MM.1S (cell line): Measurements from ENCODE around the gene DNAL1.

Source experiments
- DNase-seq: peaks from one replicate; pipeline ENCODE4 v3.0.0-alpha.2; 2015
- H2AFZ ChIP-seq: fragments of 300-600 bp; sonication (generic); 2 replicates; pipeline ENCODE4 v1.6.0; 2016; ENCODE audit warnings: antibody characterized with exemption, low read length
- H3F3A ChIP-seq: fragments of 300-600 bp; sonication (generic); 2 replicates; pipeline ENCODE4 v1.6.1; 2016; ENCODE audit warnings: mild to moderate bottlenecking, antibody characterized with exemption, low read length, moderate library complexity, mixed read lengths; ENCODE audit not compliant: insufficient read depth
- H3K27ac ChIP-seq: fragments of 300-600 bp; sonication (generic); 2 replicates; pipeline ENCODE4 v1.5.1; 2016; ENCODE audit warnings: mild to moderate bottlenecking, low read length
- H3K27me3 ChIP-seq: fragments of 300-600 bp; sonication (generic); replicated peaks from 2 replicates; pipeline ENCODE4 v1.6.0; 2016; ENCODE audit warnings: low read length; ENCODE audit not compliant: insufficient read depth
- H3K36me3 ChIP-seq: fragments of 300-600 bp; sonication (generic); replicated peaks from 2 replicates; pipeline ENCODE4 v1.6.1; 2016; ENCODE audit warnings: mild to moderate bottlenecking, low read length, mixed read lengths; ENCODE audit not compliant: insufficient read depth
- H3K4me1 ChIP-seq: fragments of 300-600 bp; sonication (generic); 2 replicates; pipeline ENCODE4 v1.6.1; 2016; ENCODE audit warnings: low read length, mixed read lengths
- H3K4me2 ChIP-seq: fragments of 300-600 bp; sonication (generic); 2 replicates; pipeline ENCODE4 v1.6.0; 2016; ENCODE audit warnings: low read depth, low read length
- H3K4me3 ChIP-seq: fragments of 300-600 bp; sonication (generic); 2 replicates; pipeline ENCODE4 v1.5.1; 2016; ENCODE audit warnings: low read length, mixed read lengths
- H3K79me2 ChIP-seq: fragments of 300-600 bp; sonication (generic); 2 replicates; pipeline ENCODE4 v1.6.1; 2016; ENCODE audit warnings: mixed run types, low read length, mixed read lengths
- H3K9ac ChIP-seq: fragments of 300-600 bp; sonication (generic); 2 replicates; pipeline ENCODE4 v1.6.1; 2016; ENCODE audit warnings: low read length, mixed read lengths
- H3K9me2 ChIP-seq: fragments of 300-600 bp; sonication (generic); replicated peaks from 2 replicates; pipeline ENCODE4 v1.6.1; 2016; ENCODE audit warnings: mild to moderate bottlenecking, low read length, mixed read lengths; ENCODE audit not compliant: insufficient read depth
- H3K9me3 ChIP-seq: fragments of 300-600 bp; sonication (generic); replicated peaks from 2 replicates; pipeline ENCODE4 v1.6.1; 2016; ENCODE audit warnings: mild to moderate bottlenecking, low read length, mixed read lengths; ENCODE audit not compliant: insufficient read depth
- H4K20me1 ChIP-seq: fragments of 300-600 bp; sonication (generic); 2 replicates; pipeline ENCODE4 v1.6.1; 2016; ENCODE audit warnings: mild to moderate bottlenecking, low read length, moderate library complexity, mixed read lengths; ENCODE audit not compliant: insufficient read depth
- EZH2 ChIP-seq: fragments of 300-600 bp; sonication (generic); optimal IDR thresholded peaks from 2 replicates; pipeline ENCODE3; 2017; ENCODE audit warnings: low read depth, mild to moderate bottlenecking, antibody characterized with exemption, low read length, mixed read lengths
- EZH2phosphoT487 ChIP-seq: fragments of 300-600 bp; sonication (generic); IDR thresholded peaks from 2 replicates; pipeline ENCODE4 v1.6.1; 2018; ENCODE audit warnings: antibody characterized with exemption, low read length
- TF ChIP-seq, protein P1 (sequence below): fragments of 300-600 bp; sonication (generic); IDR thresholded peaks from 2 replicates; pipeline ENCODE4 v1.5.1; 2016; ENCODE audit warnings: antibody characterized with exemption, low read length, mixed read lengths

DNAL1 gene

DNA sequence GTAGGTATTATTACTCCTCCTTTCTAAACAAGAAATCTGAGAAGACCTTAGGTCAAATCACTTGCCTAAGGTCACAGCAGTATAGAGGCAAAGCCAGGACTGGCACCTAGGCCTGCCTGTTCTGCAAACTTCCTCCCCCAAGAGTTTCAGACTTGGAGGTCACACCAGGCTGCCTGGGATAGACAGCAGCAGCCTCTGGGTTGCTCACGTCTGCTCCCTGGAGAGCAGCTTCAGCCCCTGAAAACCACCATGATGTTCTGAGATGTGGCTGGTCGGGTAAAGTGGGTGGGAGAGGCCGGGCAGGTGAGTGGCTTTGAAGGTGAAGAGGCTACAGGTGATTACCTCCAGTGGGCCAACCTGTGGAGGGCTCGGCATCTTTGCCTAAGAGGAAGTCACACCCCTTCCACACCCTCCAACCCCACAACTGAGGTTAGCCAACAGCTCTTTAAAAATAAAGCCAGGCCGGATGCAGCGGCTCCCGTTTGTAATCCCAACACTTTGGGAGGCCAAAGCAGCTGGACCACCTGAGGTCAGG, 106.4 kb downstream of the DNAL1 start:
- Histone ChIP-seq H3K4me2 (no peak overlapping the region), H3K79me2 (peaks cover 99% of the 10 kb centered on the region), H3K36me3 (no peaks in the 10 kb centered on the region), H3K9ac (no peak overlapping the region), H4K20me1 (peaks cover 33% of the 10 kb centered on the region), H3K27me3 (no peaks in the 10 kb centered on the region), H2AFZ (no peak overlapping the region), H3K4me1 (0 out of 2 replicates have a peak, but pooled peaks cover 6% of the 10 kb centered on the region), H3K9me2 (no peaks in the 10 kb centered on the region), H3K4me3 (no peak overlapping the region), H3K27ac (no peak overlapping the region), H3F3A (no peaks in the 10 kb centered on the region), H3K9me3 (no peaks in the 10 kb centered on the region)
- no peak for DNase-seq
- TF ChIP-seq EZH2 (no peak), EZH2phosphoT487 (no peak)
- TF ChIP-seq, protein P1, sequence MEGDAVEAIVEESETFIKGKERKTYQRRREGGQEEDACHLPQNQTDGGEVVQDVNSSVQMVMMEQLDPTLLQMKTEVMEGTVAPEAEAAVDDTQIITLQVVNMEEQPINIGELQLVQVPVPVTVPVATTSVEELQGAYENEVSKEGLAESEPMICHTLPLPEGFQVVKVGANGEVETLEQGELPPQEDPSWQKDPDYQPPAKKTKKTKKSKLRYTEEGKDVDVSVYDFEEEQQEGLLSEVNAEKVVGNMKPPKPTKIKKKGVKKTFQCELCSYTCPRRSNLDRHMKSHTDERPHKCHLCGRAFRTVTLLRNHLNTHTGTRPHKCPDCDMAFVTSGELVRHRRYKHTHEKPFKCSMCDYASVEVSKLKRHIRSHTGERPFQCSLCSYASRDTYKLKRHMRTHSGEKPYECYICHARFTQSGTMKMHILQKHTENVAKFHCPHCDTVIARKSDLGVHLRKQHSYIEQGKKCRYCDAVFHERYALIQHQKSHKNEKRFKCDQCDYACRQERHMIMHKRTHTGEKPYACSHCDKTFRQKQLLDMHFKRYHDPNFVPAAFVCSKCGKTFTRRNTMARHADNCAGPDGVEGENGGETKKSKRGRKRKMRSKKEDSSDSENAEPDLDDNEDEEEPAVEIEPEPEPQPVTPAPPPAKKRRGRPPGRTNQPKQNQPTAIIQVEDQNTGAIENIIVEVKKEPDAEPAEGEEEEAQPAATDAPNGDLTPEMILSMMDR: no peak

DNA sequence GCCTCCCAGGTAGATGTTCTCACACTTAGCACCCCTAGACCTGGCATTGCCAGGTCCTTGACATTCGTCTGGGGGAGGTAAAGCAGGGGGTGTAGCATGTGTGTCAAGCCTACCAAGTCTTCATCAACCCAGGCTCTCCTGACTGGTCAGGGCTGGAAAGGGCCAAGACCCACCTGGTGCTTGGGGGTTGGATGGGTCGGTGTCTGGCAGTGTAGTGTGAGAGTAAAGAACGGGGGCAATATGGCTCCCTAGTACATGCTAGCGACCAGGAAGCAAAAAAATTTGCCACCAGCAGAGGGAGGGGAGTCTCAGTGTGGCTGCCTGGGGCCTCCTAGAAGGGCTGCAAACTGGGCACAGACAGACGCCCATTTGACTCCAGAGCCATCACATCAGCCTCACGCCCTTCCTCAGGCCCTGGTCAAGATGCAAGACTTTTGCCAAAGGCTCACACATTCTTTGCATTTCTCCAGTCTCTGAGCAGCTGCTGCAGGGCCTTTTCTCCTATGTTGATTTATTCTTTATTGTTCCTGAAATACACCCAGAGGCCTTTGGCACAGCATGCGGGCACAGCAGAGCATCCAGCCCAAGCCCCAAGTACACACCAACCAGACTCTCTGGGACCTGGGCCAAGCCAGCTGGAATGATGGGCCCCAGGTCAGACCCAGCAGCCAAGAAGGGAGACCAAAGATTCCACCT, 107.7 kb downstream of the DNAL1 start:
- H3F3A ChIP-seq: no peaks in the 10 kb centered on the region
- DNase-seq: no peak
- no peak overlapping the region for H3K27ac ChIP-seq
- H3K36me3 ChIP-seq: no peaks in the 10 kb centered on the region
- H2AFZ ChIP-seq: no peak overlapping the region
- no peak overlapping the region for H3K4me3 ChIP-seq
- TF ChIP-seq EZH2phosphoT487: no peak
- TF ChIP-seq, protein P1: no peak
- TF ChIP-seq EZH2: no peak
- H3K27me3 ChIP-seq: no peaks in the 10 kb centered on the region
- H3K9ac ChIP-seq: no peak overlapping the region
- H4K20me1 ChIP-seq: peaks cover 33% of the 10 kb centered on the region
- 0 out of 2 replicates have a peak, but pooled peaks cover 6% of the 10 kb centered on the region for H3K4me1 ChIP-seq
- no peaks in the 10 kb centered on the region for H3K9me3 ChIP-seq
- H3K9me2 ChIP-seq: no peaks in the 10 kb centered on the region
- no peak overlapping the region for H3K4me2 ChIP-seq
- peaks cover 99% of the 10 kb centered on the region for H3K79me2 ChIP-seq
